Osteoblast (primary cell): Measurements from ENCODE around the gene ZBTB48. TPM values are rescaled to one million over a fixed set of nuclear protein-coding genes. Genes with fewer than 3 reads are reported as not detected.

Source experiments
- DNase-seq: peaks from one replicate; pipeline ENCODE4 v3.0.0; 2011; ENCODE audit warnings: low spot score, mixed read lengths; ENCODE audit not compliant: insufficient read length; ENCODE audit errors: missing footprints
- H2AFZ ChIP-seq: 2 replicates; pipeline ENCODE4 v1.6.0; 2011; ENCODE audit warnings: mild to moderate bottlenecking, low read length
- H3K27ac ChIP-seq: 2 replicates; pipeline ENCODE4 v1.5.1; 2011; ENCODE audit warnings: mild to moderate bottlenecking, low read depth, low read length, moderate library complexity
- H3K27me3 ChIP-seq: 2 replicates; pipeline ENCODE4 v1.6.0; 2012; ENCODE audit warnings: mild to moderate bottlenecking, control low read depth, inconsistent platforms, low read length, moderate library complexity; ENCODE audit not compliant: insufficient read depth
- H3K36me3 ChIP-seq: 2 replicates; pipeline ENCODE4 v1.5.1; 2011; ENCODE audit warnings: mild to moderate bottlenecking, low read length, control low read depth, moderate library complexity; ENCODE audit not compliant: insufficient read depth
- H3K4me1 ChIP-seq: 2 replicates; pipeline ENCODE4 v1.5.1; 2011; ENCODE audit warnings: mild to moderate bottlenecking, low read length, control low read depth, moderate library complexity; ENCODE audit not compliant: insufficient read depth
- H3K4me2 ChIP-seq: 2 replicates; pipeline ENCODE4 v1.6.0; 2011; ENCODE audit warnings: mild to moderate bottlenecking, low read length; ENCODE audit not compliant: insufficient read depth
- H3K4me3 ChIP-seq: fragments of 200-600 bp; sonication (generic); 3 replicates; pipeline ENCODE4 v1.5.1; 2012; ENCODE audit warnings: mild to moderate bottlenecking, low read length, inconsistent platforms; ENCODE audit not compliant: insufficient read depth
- H3K79me2 ChIP-seq: 2 replicates; pipeline ENCODE4 v1.6.0; 2012; ENCODE audit warnings: mild to moderate bottlenecking, low read length, control low read depth, inconsistent platforms; ENCODE audit not compliant: insufficient read depth
- H3K9me3 ChIP-seq: 2 replicates; pipeline ENCODE4 v1.5.1; 2011; ENCODE audit warnings: low read depth, low read length, control low read depth
- H4K20me1 ChIP-seq: 2 replicates; pipeline ENCODE4 v1.6.0; 2012; ENCODE audit warnings: mild to moderate bottlenecking, low read length, control low read depth; ENCODE audit not compliant: insufficient read depth
- total RNA-seq: library from RNA; depleted of rRNA; stranded (reverse); fragments of >200 nt; gene quantifications from 2 replicates; pipeline ENCODE4 v1.2.3, GENCODE V29; 2012
- TF ChIP-seq, protein P1 (sequence below): IDR thresholded peaks from 2 replicates; pipeline ENCODE4 v1.5.1; 2011; ENCODE audit warnings: mild to moderate bottlenecking, low read depth, low read length, moderate library complexity; ENCODE audit errors: extremely low read depth

Gene ZBTB48
- total RNA-seq, 1 donor, result 14.5 TPM

DNA sequence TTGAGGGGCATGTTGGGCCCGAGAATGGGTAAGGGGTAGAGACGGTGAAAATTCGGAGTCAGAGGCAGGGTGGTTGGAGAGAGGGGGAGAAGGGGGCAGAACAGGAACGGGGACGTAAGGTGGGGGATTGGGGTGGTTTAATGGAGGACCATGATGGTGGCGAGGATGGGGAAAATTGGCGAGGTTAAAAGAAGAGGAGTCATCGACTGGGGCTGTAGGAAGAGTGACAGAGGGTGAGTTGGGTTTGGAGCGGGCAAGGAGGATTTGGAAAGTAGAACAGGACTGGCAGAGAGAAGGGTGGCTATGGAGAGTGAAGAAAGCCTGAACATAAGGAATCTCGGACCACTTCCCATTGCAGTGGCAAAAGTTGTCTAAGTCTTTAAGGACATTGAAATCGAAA lies 10.8 kb upstream of the ZBTB48 start:
- Histone ChIP-seq H3K4me2 (no peak overlapping the region), H3K4me1 (no peaks in the 10 kb centered on the region), H3K4me3 (no peak overlapping the region), H3K36me3 (no peaks in the 10 kb centered on the region), H3K9me3 (peaks cover 3% of the 10 kb centered on the region), H3K27me3 (peaks cover 37% of the 10 kb centered on the region), H4K20me1 (no peaks in the 10 kb centered on the region), H2AFZ (no peak overlapping the region), H3K27ac (no peak overlapping the region), H3K79me2 (no peaks in the 10 kb centered on the region)
- TF ChIP-seq, protein P1, sequence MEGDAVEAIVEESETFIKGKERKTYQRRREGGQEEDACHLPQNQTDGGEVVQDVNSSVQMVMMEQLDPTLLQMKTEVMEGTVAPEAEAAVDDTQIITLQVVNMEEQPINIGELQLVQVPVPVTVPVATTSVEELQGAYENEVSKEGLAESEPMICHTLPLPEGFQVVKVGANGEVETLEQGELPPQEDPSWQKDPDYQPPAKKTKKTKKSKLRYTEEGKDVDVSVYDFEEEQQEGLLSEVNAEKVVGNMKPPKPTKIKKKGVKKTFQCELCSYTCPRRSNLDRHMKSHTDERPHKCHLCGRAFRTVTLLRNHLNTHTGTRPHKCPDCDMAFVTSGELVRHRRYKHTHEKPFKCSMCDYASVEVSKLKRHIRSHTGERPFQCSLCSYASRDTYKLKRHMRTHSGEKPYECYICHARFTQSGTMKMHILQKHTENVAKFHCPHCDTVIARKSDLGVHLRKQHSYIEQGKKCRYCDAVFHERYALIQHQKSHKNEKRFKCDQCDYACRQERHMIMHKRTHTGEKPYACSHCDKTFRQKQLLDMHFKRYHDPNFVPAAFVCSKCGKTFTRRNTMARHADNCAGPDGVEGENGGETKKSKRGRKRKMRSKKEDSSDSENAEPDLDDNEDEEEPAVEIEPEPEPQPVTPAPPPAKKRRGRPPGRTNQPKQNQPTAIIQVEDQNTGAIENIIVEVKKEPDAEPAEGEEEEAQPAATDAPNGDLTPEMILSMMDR, result no peak
- DNase-seq, result no peak

DNA sequence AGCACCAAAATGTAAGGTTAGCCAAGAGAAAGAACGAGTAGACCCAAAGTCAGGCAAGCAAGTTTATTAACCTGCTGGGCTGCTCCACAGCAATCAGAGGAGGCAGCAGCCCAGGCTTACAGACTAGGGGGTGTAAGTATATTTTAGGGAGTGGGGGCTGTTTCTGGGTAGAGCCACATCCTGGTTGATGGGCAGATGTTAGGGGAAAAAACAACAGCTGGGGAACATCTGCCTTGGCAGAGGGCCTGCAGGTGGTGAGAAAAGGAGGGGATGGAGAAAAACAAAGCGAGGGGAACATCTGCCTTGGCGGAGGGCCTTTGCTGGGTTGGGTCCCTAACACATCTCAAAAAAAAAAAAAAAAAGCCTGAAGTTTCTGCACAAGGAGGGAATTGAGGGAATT lies 9.7 kb upstream of the ZBTB48 start:
- peak; percentile 29 for DNase-seq
- Histone ChIP-seq H3K4me2 (no peak overlapping the region), H3K79me2 (no peaks in the 10 kb centered on the region), H3K9me3 (peaks cover 3% of the 10 kb centered on the region), H3K4me1 (no peaks in the 10 kb centered on the region), H3K4me3 (no peak overlapping the region), H2AFZ (no peak overlapping the region), H3K36me3 (no peaks in the 10 kb centered on the region), H3K27ac (no peak overlapping the region), H4K20me1 (no peaks in the 10 kb centered on the region), H3K27me3 (peaks cover 28% of the 10 kb centered on the region)
- TF ChIP-seq, protein P1, result no peak

DNA sequence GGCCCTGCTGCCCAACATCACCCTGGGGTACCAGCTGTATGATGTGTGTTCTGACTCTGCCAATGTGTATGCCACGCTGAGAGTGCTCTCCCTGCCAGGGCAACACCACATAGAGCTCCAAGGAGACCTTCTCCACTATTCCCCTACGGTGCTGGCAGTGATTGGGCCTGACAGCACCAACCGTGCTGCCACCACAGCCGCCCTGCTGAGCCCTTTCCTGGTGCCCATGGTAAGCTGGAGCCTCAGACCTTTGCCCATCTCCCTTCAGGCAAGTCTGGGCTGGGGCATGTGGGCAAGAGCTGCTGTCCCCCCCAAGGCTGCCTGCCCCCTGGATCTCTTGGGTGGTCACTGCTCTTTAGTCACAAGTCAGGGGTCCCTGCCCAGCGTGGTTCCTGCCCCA lies 8.8 kb upstream of the ZBTB48 start:
- H3K9me3 ChIP-seq, result peaks cover 3% of the 10 kb centered on the region
- no peak overlapping the region for H3K4me3 ChIP-seq
- no peaks in the 10 kb centered on the region for H4K20me1 ChIP-seq
- TF ChIP-seq, protein P1, result no peak
- H2AFZ ChIP-seq, result no peak overlapping the region
- no peak overlapping the region for H3K4me2 ChIP-seq
- peaks cover 20% of the 10 kb centered on the region for H3K27me3 ChIP-seq
- H3K79me2 ChIP-seq, result no peaks in the 10 kb centered on the region
- H3K4me1 ChIP-seq, result no peaks in the 10 kb centered on the region
- no peak overlapping the region for H3K27ac ChIP-seq
- H3K36me3 ChIP-seq, result no peaks in the 10 kb centered on the region
- no peak for DNase-seq

GRCh38 chr1:6572653-6573383 lies 7.0 kb upstream of the ZBTB48 start:
- peak; percentile 41 for DNase-seq
- no peaks in the 10 kb centered on the region for H4K20me1 ChIP-seq
- H2AFZ ChIP-seq, result no peak overlapping the region
- H3K36me3 ChIP-seq, result no peaks in the 10 kb centered on the region
- no peak overlapping the region for H3K4me3 ChIP-seq
- H3K4me2 ChIP-seq, result no peak overlapping the region
- TF ChIP-seq, protein P1, result no peak
- peaks cover 3% of the 10 kb centered on the region for H3K9me3 ChIP-seq
- no peak overlapping the region for H3K27ac ChIP-seq
- peaks cover 16% of the 10 kb centered on the region for H3K27me3 ChIP-seq
- H3K79me2 ChIP-seq, result no peaks in the 10 kb centered on the region
- H3K4me1 ChIP-seq, result peaks cover 3% of the 10 kb centered on the region
